ENCODE measurements around the gene LAD1.

LAD1 gene

GRCh38 chr1:201399018-201399351 is at the start of gene LAD1:
LAD1 (minus strand) TSS chr1:201399324; CDS start chr1:201399306, 18 bp downstream.
- DNase-seq (ENCODE audit: low read depth, low spot score): no peak

GRCh38 chr1:201447903-201448871 is 49.1 kb upstream of the LAD1 start:
- DNase-seq (ENCODE audit: low read depth, low spot score): peak; percentile 95

- no peak for DNase-seq (ENCODE audit: low read depth, low spot score)
Observed at GRCh38 chr1:201445310-201445709, 46.2 kb upstream of the LAD1 start.

- no peak for DNase-seq (ENCODE audit: low read depth, low spot score)
Observed at GRCh38 chr1:201444792-201445191, 45.7 kb upstream of the LAD1 start.

GRCh38 chr1:201443747-201444146 is 44.6 kb upstream of the LAD1 start:
- no peak for DNase-seq (ENCODE audit: low read depth, low spot score)

- no peak for DNase-seq (ENCODE audit: low read depth, low spot score)
Observed at GRCh38 chr1:201436969-201437368, 37.8 kb upstream of the LAD1 start.

- DNase-seq (ENCODE audit: low read depth, low spot score): no peak
Observed at GRCh38 chr1:201436393-201436792, 37.3 kb upstream of the LAD1 start.

GRCh38 chr1:201434266-201434665 is 35.1 kb upstream of the LAD1 start:
- DNase-seq (ENCODE audit: low read depth, low spot score): no peak

- DNase-seq (ENCODE audit: low read depth, low spot score): no peak
Observed at GRCh38 chr1:201433609-201434008, 34.5 kb upstream of the LAD1 start.

- DNase-seq (ENCODE audit: low read depth, low spot score): no peak
Observed at GRCh38 chr1:201430776-201431175, 31.7 kb upstream of the LAD1 start.

- no peak for DNase-seq (ENCODE audit: low read depth, low spot score)
Observed at GRCh38 chr1:201429736-201430501, 30.8 kb upstream of the LAD1 start.

GRCh38 chr1:201427963-201428362 is 28.8 kb upstream of the LAD1 start:
- no peak for DNase-seq (ENCODE audit: low read depth, low spot score)

- peak; percentile 45 for DNase-seq (ENCODE audit: low read depth, low spot score)
Observed at GRCh38 chr1:201426479-201427310, 27.6 kb upstream of the LAD1 start.

GRCh38 chr1:201424146-201424545 is 25.0 kb upstream of the LAD1 start:
- DNase-seq (ENCODE audit: low read depth, low spot score): no peak

GRCh38 chr1:201423655-201424054 is 24.5 kb upstream of the LAD1 start:
- no peak for DNase-seq (ENCODE audit: low read depth, low spot score)

GRCh38 chr1:201422436-201423030 is 23.4 kb upstream of the LAD1 start:
- DNase-seq (ENCODE audit: low read depth, low spot score): no peak

- DNase-seq (ENCODE audit: low read depth, low spot score): no peak
Observed at GRCh38 chr1:201422026-201422425, 22.9 kb upstream of the LAD1 start.

- DNase-seq (ENCODE audit: low read depth, low spot score): no peak
Observed at GRCh38 chr1:201421041-201421440, 21.9 kb upstream of the LAD1 start.

- no peak for DNase-seq (ENCODE audit: low read depth, low spot score)
Observed at GRCh38 chr1:201420608-201421002, 21.5 kb upstream of the LAD1 start.

GRCh38 chr1:201419746-201420607 is 20.9 kb upstream of the LAD1 start:
- DNase-seq (ENCODE audit: low read depth, low spot score): no peak

Measured in astrocyte of the hippocampus (primary cell).